ENCODE data around the gene PREX1. TPM values are rescaled to one million over a fixed set of nuclear protein-coding genes. Genes with fewer than 3 reads are reported as not detected.

Gene PREX1
- total RNA-seq, 1 experiment from 2014 or later = not detected

DNA sequence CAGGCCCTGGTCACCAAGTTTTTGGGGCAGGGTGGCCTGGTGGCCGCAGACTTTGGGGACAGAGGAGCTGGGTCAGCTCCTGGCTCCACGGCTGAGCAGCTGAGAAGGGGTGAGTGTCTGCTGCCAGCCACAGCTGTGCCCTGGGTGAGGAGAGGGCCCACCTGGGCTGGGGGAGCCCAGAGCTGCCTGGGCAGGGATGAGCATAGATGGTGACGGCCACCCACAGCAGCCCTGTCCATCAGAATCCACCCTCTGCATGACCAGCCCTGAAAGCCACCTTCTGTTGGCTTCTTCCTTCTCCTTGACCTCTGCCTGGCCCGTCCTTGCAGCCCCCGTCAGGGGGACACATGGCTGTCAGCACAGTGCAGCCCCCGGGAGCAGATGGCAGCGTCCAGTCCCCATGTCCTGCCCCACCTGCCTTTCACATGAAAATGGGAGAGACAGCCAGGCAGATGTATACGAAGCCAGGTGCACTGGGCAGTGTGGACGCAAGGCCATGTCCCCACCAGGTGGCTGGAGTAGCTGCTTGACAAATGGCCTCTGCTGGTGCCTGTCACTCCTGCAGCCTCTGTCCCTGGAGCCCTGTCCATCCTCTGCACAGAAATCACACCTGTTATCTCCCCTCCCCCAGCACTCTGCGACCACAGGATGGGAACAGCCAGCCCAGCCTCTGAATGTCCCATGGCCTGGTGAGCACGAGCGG, 220.8 kb downstream of the PREX1 start:
- intact Hi-C loops (cut with micrococcal nuclease) = no loop called here
- TF ChIP-seq, protein P1, sequence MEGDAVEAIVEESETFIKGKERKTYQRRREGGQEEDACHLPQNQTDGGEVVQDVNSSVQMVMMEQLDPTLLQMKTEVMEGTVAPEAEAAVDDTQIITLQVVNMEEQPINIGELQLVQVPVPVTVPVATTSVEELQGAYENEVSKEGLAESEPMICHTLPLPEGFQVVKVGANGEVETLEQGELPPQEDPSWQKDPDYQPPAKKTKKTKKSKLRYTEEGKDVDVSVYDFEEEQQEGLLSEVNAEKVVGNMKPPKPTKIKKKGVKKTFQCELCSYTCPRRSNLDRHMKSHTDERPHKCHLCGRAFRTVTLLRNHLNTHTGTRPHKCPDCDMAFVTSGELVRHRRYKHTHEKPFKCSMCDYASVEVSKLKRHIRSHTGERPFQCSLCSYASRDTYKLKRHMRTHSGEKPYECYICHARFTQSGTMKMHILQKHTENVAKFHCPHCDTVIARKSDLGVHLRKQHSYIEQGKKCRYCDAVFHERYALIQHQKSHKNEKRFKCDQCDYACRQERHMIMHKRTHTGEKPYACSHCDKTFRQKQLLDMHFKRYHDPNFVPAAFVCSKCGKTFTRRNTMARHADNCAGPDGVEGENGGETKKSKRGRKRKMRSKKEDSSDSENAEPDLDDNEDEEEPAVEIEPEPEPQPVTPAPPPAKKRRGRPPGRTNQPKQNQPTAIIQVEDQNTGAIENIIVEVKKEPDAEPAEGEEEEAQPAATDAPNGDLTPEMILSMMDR (IDR thresholded peaks at IDR 0.05; ENCODE audit: unreplicated experiment) = no peak
- no peaks in the 10 kb centered on the region for H3K4me1 Mint-ChIP-seq (ENCODE audit: insufficient read depth, unreplicated experiment)

DNA sequence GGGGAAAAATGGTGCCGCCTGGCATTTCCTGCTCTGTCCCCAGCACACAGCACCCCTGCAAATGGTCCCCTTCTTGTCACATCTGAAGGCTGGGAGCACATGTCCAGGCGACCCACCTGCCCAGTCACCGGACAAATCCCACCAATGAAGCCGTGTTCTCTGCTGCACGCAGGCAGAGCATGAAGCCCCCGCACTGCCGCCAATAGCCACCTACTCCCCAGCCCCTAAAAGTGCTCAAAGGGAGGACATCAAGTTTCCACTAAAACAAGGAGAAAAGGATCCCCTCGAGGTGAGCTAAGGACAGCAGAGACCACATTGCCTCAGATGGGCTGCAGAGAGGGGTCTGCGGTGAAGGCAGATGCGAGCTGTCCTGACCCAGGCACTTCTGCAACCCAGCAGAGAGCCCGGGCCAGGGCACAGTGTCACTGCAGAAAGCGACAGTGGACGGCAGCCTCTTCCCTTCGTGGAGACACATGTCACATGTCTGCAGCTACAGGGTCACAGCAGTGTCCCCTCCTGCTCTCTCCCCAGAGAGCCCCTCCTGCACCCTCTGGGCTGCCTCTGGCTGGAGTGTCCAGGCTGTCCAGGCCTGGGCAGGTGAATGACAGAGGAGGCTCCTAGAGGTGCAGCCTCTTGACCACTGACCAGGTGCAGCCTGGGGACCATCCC, 221.5 kb downstream of the PREX1 start:
- BruUV-seq (replicated peaks) = no TSS peak
- H3K9me3 Mint-ChIP-seq (ENCODE audit: unreplicated experiment) = no peaks in the 10 kb centered on the region
- POLR2A ChIA-PET = interaction anchor here (0.6 kb wide), 1 partner anchor 357 kb away, joined by 3 read pairs; no protein-coding TSS in a partner anchor

More for the DNA sequence above, 220.8 kb downstream of the PREX1 start:
- POLR2A ChIA-PET = interaction anchor here (0.6 kb wide), 1 partner anchor 357 kb away, joined by 3 read pairs; no protein-coding TSS in a partner anchor
- H3K27ac Mint-ChIP-seq (ENCODE audit: low read depth, unreplicated experiment) = no peak overlapping the region
- CTCF ChIA-PET = interaction anchor here (0.7 to 3.4 kb wide), 2 partner anchors 14 to 268 kb away, joined by 3 to 17 read pairs; no protein-coding TSS in a partner anchor
- H3K27me3 Mint-ChIP-seq (ENCODE audit: insufficient read depth, unreplicated experiment) = peaks cover 79% of the 10 kb centered on the region
- no peaks in the 10 kb centered on the region for H3K36me3 Mint-ChIP-seq (ENCODE audit: insufficient read depth, unreplicated experiment)
- no peak overlapping the region for H3K4me3 Mint-ChIP-seq (ENCODE audit: unreplicated experiment)
- no TSS peak for BruUV-seq (replicated peaks)
- H3K9me3 Mint-ChIP-seq (ENCODE audit: unreplicated experiment) = no peaks in the 10 kb centered on the region
- no peak for DNase-seq (ENCODE audit: unreplicated experiment)

GRCh38 chr20:48605364-48606171, 222.2 kb downstream of the PREX1 start:
- Mint-ChIP-seq H3K27me3 (ENCODE audit: insufficient read depth, unreplicated experiment) (peaks cover 82% of the 10 kb centered on the region), H3K4me3 (ENCODE audit: unreplicated experiment) (no peak overlapping the region), H3K9me3 (ENCODE audit: unreplicated experiment) (no peaks in the 10 kb centered on the region), H3K4me1 (ENCODE audit: insufficient read depth, unreplicated experiment) (no peaks in the 10 kb centered on the region), H3K36me3 (ENCODE audit: insufficient read depth, unreplicated experiment) (no peaks in the 10 kb centered on the region), H3K27ac (ENCODE audit: low read depth, unreplicated experiment) (no peak overlapping the region)
- ChIA-PET POLR2A (no interaction called here), CTCF (interaction anchor here (0.6 to 3.4 kb wide), 2 partner anchors 15 to 121 kb away, joined by 3 to 17 read pairs; no protein-coding TSS in a partner anchor)
- intact Hi-C loops (cut with micrococcal nuclease) = no loop called here
- no peak for DNase-seq (ENCODE audit: unreplicated experiment)
- TF ChIP-seq, protein P1 (IDR thresholded peaks at IDR 0.05; ENCODE audit: unreplicated experiment) = no peak
- no TSS peak for BruUV-seq (replicated peaks)

More for the DNA sequence above, 221.5 kb downstream of the PREX1 start:
- H3K36me3 Mint-ChIP-seq (ENCODE audit: insufficient read depth, unreplicated experiment) = no peaks in the 10 kb centered on the region
- intact Hi-C loops (cut with micrococcal nuclease) = no loop called here
- DNase-seq (ENCODE audit: unreplicated experiment) = no peak
- no peak overlapping the region for H3K4me3 Mint-ChIP-seq (ENCODE audit: unreplicated experiment)
- TF ChIP-seq, protein P1 (IDR thresholded peaks at IDR 0.05; ENCODE audit: unreplicated experiment) = no peak
- no peaks in the 10 kb centered on the region for H3K4me1 Mint-ChIP-seq (ENCODE audit: insufficient read depth, unreplicated experiment)
- peaks cover 82% of the 10 kb centered on the region for H3K27me3 Mint-ChIP-seq (ENCODE audit: insufficient read depth, unreplicated experiment)
- CTCF ChIA-PET = interaction anchor here (0.6 to 3.4 kb wide), 2 partner anchors 14 to 120 kb away, joined by 3 to 17 read pairs; no protein-coding TSS in a partner anchor
- H3K27ac Mint-ChIP-seq (ENCODE audit: low read depth, unreplicated experiment) = no peak overlapping the region

DNA sequence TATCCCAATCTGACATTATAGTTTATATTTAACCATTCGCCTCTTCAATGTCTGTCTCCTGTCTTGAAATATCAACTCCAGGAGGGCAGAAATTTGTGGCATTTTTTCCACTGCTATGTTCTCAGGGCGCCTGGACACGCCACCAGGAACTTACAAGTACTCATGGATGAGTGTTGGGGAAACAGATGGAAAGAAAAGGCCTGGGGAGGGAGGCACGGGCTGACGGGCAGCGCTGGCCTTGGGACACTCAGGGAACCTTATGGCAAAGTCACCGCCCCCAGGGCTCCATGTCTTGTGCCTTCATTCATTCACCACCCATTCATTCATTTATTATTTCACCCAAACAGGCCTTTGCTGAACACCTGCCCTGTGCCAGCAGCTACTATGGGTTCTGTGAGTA, 222.9 kb downstream of the PREX1 start:
- DNase-seq (ENCODE audit: unreplicated experiment) = no peak
- H3K4me1 Mint-ChIP-seq (ENCODE audit: insufficient read depth, unreplicated experiment) = no peaks in the 10 kb centered on the region
- H3K9me3 Mint-ChIP-seq (ENCODE audit: unreplicated experiment) = no peaks in the 10 kb centered on the region
- H3K27me3 Mint-ChIP-seq (ENCODE audit: insufficient read depth, unreplicated experiment) = peaks cover 82% of the 10 kb centered on the region
- no TSS peak for BruUV-seq (replicated peaks)
- H3K27ac Mint-ChIP-seq (ENCODE audit: low read depth, unreplicated experiment) = no peak overlapping the region
- H3K4me3 Mint-ChIP-seq (ENCODE audit: unreplicated experiment) = no peak overlapping the region
- CTCF ChIA-PET = no interaction called here
- POLR2A ChIA-PET = no interaction called here
- intact Hi-C loops (cut with micrococcal nuclease) = no loop called here
- TF ChIP-seq, protein P1 (IDR thresholded peaks at IDR 0.05; ENCODE audit: unreplicated experiment) = no peak
- no peaks in the 10 kb centered on the region for H3K36me3 Mint-ChIP-seq (ENCODE audit: insufficient read depth, unreplicated experiment)
